CD4-positive, alpha-beta T cell treated with Interleukin-6 for 4 hours (primary cell): ENCODE data around the gene TRHDE.

Experiments
- DNase-seq: peaks from one replicate; pipeline ENCODE4 v3.0.0-alpha.2; 2020; ENCODE audit warnings: mixed read lengths

The TRHDE gene

DNA sequence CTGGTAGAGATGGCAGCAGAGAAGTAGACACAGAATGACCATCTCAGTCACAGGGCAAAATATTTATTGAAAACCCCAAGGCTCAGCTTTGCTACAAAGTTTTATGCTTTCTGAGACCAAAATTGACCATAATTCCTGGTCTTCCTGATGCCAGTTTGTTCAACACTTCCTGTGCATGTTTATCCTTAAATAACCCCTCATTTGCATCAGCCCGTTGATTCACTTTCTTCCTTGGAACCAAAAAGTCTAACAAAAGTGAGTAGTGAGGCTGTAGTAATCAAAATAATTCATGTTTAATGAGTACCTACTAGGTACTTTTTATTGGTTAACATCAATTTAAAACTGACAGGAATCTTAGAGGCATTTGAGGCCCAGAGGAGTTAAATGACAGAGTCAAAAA, 51.7 kb downstream of the TRHDE start:
- no peak for DNase-seq

DNA sequence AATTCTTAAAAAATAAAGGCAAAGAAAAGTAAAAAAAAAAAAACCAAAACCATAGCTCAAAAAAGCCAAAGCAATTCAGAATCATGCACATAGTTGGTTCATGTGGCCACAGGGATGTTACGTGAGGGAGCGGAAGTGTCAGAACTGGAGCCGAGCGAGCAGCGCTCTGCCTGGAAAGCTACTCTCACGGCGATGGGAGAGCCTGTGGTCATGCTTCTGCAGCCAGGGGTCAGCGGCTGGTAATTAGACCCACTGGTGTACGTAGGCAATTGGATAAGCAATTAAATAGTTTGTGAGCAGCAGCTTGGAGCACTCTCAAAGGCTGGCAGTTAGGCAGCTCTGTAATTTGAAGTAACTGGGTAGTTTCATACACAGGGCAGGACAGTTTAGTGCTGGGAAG, 58.1 kb downstream of the TRHDE start:
- no peak for DNase-seq

DNA sequence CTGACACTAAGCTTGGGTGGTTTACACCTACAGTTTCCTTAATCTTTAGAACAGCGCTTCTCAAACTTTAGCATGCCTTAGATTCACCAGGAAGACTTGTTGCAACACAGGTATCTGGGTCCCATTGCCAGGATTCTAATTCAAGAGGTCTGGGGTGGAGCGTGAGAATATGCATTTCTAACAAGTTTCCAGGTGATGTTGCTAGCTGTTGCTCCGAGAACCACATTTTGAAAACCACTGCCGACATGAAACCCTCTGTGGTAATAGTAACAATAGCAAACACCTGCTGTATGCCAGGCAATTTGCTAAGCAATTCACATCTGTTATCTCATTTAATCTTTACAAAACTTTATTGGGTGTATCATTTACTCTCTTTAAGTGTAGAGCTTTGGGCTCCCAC, 58.6 kb downstream of the TRHDE start:
- no peak for DNase-seq

DNA sequence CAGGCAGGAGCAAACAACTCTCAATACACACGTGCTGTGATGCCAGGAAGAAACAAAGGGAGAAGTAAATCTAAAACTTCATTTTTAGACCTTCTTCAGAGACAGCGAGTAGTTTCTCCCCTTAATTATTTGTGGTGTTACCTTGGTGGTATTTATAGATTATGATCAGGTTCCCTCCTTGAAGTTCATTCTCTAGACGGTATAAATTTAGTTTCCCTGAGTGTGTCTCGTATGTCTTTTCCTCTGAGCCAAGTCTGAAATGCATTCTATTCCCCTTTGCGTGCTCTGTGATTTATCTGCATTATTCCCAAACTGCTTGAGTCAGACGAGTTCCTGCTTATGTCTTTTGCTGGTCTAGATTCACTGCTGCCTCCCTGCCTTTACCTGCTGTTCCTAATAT, 65.2 kb downstream of the TRHDE start:
- DNase-seq: no peak

DNA sequence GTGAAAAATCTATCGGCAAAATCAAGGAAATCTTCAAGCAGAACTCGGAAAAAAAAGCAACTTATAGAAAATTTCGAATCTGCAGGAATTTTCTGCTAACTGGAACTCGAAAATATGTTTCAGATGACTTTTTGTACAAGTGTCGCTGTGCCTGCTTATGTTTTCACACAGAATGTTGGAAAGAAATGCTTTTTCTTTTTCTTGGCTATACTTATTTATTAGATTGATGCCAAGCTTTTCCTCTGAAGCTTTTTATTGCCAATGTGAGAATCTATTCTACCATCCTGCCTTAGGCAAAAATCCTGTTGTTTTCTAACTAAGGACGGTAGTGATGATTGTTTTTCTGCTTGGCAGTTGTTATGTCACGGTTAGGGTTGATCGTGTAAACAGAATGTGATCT, 65.8 kb downstream of the TRHDE start:
- DNase-seq: no peak

DNA sequence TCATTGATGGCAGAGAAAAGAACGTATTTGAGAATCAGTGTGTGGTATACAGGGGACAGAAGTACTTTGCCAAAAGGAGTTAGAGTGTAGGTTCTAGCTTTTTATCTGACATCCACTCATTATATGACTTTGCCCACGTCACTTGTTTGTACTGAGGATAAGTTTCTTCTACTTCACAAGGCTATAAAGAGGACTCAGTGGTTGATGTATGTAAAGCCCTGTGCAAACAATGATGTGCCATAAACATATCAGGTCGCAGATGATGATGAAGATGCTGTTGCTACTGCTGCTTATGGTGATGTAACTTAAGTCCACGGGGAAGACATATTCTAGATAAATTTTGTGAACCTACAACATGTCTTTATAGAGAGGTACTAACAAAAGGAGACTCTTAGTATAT, 66.3 kb downstream of the TRHDE start:
- no peak for DNase-seq

DNA sequence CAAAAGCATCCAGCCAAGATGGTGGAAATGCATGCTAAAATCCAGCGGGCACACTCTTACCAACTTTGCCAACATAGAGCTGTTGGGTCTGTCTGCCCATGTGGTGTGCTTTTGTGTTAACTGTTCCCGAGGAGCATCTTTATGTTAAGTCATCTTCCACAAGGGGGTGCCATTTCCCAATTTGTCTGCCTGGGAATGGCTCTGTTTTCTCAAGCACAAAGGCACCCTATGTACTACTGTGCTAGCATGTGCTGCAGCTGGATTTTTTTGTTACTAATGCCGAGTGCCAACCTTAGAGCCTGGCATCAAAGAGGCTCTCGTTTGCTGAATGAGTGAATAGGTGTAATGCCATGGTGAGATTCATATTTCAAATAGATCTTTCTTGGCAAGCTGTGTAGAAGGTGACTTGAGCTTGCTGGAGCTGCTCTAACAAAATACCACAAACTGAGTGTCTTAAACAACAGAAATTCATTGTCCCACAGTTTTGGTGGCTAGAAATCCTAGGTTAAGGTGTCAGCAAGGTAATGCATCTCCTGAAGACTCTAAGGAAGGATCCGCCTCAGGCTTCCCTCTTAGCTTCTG, 74.3 kb downstream of the TRHDE start:
- DNase-seq: no peak

DNA sequence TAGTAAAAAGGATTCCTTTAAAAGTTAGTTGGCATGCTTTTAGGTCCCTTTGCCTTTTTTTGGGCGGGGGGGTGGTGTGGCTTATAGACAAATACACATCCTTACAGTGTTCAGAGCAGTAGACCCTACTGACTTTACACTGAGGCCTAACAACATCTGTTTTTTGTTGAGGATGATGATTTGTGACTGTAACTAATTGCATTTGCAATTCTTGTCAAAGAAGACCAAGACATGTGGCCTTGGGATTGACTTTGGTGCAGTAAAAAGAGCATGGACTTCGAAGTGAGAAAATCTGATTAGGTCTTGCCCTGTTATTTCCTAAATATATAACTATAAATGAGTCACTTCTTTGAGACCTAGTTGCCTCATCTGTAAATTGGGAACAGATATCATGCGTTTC, 77.3 kb downstream of the TRHDE start:
- DNase-seq: no peak

DNA sequence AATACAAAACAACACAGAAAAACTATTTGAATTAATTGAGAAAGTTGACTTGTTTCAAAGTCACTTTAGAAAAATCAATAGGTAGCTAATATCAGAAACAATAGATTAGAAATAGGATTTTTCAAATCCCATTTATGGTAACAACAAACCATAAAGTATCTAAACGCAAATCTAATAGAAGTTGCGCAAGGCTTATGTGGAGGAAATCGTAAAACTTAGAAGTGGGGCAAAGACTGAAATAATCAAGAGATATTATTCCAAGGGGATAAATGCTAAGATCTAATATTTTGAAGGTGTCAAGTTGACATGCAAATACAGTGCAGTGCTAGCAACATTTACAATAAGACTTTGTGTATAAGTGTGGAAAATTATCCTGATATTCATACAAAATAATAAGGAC, 87.2 kb downstream of the TRHDE start:
- DNase-seq: no peak

DNA sequence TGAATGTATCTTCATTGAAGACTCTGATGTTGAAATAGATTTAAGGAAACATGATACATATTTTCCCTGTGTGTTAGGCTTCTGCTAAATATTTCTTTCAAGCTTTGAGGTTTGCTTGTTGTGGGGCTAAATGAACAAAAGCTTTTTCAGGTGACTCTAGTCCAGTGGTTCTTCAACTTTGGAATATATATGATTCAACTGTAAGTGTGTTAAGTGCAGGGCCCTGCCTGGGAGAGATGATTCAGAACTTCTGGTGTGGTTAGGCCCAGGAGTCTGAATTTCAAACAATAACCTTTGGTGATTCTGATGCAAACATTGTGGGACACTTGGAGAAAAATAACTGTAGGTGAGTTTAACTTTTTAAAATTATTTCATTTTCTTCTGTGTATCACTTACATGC, 93.0 kb downstream of the TRHDE start:
- no peak for DNase-seq

DNA sequence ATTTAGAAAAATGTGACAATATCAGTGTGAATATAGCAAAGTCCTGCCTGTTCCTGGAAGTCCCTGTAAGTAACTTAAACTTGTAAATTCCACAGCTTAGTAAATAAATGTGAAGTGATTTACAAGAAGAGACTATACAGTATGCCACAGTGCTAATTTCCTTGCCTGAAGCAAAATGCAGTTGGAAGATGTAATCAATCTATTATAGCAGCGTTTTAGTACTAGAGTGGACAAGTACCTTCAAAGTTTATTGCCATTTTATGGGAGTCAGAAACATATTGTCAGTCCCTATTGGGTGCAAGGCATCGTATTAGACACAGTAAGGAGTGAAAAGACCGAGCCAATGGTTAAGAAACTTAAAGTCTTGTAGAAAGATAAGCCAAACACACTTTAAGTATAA, 94.1 kb downstream of the TRHDE start:
- no peak for DNase-seq

DNA sequence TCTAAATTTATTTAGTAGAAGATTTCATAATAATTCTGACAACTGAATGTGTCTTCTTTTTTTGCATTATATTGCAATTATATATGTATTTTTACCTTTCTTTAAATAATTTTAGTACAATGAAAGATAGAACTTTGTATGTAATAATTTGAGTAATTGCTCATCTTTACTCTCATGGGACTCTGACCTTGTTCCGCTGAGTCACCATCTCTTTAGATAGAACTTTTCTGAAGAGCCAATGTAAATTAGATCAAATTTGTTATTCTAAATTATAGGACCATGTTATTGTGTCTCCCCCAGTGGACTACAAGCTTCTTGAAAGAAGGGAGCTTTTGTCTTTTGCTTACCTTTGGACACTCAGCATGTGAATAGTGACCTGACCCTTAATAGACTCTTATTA, 96.1 kb downstream of the TRHDE start:
- DNase-seq: no peak

DNA sequence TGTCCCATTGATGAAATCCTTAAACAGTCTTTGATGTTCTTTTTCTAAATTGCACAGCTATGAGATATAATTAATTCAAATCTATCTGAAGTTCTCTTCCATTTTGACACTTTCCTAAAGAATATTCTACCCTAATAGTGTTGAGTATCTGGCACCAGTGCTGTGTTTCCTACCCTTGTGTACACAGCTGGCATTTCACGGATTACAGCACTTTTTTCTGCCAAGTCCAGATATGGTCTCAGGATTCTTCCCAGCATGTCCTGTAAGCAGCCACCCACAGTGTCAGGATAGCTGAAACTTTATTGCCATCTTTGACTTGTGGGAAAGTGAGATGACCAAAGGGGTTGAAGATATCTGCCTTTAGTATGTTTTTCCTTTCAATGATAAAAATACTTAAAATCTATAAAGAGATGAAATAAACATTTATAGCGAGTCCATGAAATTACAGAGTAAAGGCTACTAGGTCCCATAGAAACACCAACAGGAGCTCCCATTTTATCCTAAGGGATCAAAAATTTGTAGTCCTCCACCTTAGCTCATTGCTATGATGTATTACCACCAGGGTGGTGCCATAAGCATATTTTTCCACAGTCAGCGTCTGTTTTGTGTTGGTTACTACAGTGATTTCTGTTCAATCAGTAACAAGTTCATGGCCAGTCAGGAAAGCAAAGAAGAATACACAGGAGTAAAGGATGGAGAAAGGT, 96.7 kb downstream of the TRHDE start:
- no peak for DNase-seq

DNA sequence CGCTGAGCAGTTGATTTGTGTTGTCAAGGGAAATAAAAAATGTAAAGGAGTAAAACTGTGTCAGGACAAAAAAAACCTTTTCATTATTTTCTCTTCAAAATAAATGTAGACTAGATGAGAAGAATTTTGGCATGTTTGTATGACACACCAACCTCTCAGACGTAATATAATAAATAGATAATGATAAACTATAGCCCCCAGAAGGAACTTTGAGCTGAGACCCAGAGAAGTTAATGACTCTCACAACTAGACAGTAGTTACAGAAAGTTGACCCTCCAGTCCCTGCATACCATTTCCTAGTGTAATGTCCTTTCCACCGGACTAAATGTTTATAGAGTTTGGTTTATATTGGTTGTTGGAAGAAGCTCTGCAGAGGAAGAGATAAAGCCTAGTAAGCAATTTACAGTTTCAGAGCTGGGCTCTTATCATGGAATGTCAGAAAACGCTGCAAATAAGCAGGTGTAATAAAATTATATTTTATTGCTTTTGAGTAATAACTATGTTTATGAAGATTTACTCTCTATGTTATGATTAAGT, 97.3 kb downstream of the TRHDE start:
- no peak for DNase-seq

DNA sequence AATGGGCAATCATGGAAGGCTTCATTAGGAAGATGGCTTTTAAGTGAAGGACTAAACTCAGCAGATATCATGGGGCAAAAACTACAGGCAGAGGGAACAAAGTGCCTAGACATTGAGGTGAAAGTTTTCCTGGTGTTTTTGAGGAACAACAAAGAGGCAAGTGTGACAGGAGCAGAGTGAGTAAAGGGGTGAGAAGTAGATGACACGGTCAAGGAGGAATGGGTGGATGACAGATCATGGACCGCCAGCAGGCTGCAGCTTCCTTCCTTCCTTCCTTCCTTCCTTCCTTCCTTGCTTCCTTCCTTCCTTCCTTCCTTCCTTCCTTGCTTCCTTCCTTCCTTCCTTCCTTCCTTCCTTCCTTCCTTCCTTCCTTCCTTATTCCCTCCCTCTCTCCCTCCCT, 108.3 kb downstream of the TRHDE start:
- no peak for DNase-seq

DNA sequence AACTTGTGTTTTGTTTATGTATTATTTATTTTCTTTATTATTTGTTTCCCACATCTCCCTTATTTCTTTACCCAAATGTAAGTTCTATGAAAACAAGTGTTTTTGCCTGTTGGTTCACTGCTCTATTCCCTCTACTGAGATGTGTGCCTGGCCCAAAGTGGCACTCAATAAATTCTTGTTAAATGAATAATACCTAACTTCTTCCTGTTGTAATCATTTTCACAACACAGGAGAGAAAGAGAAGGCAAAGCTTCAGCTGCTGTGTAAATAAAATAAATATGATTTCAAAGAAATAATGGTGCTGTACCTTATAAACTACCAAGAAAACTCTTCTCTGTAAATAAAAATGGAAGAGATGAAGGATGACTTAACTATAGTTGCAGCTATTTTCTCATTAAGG, 116.2 kb downstream of the TRHDE start:
- DNase-seq: no peak

DNA sequence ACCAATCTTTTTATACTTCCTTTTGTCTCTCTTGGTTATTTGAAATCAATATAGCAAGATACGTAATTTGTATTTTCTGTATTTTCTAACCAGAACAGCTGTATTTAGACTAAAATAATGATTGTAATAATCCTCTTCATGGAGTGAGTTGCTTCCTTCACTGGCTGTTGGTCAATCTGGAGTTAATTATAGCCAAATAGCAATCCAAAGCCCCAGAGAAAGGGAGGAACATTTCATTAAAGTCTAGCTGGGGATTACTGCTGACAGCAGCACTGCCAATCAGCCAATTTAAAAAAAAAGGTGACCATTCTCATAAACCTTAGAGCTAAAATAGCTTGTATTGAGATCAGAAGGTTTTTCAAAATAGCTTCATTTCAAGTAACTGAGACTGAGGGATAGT, 118.0 kb downstream of the TRHDE start:
- DNase-seq: no peak

DNA sequence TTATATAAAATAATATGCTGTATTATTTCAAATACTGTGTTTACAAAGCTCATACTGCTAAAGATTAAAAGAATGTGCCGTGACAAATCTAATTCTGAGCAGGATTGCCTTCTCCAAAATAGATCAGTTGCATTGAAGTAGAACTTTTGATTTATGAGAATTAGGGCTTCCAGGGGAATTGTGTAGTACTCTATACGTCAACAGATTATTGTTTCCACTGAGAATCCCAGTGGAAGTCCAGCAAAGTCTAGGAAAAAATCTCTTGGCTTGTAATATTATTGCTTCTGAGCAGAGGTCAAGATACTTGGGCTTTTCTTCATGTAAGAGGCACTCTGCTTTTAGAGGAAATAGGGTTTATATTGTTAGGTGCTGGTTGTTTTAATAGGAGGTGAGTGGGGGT, 133.9 kb downstream of the TRHDE start:
- DNase-seq: no peak

DNA sequence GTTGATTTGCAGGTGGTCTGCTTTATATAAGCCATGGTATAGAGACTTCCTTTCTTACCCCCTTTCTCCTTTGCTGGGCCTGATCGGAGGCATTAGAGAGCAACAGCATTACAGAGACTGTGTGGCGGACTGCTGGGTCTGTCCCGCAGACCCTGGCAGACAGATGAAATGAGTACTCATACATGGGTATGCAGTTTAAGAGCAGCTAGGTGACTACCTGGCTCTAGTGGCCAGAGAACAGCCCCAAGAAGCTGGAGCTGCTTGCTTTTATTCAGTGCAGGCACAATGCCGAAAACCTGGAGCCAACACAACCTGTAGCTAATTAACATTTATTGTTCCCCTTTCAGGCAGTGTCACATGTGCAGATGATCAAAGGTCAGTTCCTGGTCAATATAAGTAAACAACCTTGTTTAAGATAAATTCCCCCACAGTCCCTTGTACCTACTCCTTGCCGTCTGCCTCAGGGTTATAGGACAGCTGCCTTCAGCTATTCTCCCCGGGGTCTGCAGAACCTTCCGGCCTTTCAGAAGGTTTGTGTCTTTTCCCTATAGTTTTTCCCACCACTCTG, 160.0 kb downstream of the TRHDE start:
- no peak for DNase-seq

DNA sequence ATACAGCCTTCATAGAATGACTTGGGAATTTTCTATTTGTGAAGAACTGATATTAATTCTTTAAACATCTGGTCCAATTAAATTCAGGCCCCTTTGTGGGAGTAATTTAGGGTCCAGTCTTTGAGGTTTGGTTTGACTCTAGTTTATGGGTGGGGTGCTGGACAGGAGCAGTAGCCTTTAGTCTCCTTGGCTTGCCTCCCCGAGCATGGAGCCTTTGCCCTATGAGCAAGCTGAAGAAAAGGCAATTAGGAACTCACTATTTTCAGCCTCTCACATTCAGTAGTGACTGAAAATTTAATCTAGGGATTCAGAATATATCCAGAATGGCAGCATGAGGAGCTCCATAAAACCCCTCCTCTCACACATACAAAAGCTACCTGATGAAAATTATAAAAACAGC, 161.1 kb downstream of the TRHDE start:
- no peak for DNase-seq

DNA sequence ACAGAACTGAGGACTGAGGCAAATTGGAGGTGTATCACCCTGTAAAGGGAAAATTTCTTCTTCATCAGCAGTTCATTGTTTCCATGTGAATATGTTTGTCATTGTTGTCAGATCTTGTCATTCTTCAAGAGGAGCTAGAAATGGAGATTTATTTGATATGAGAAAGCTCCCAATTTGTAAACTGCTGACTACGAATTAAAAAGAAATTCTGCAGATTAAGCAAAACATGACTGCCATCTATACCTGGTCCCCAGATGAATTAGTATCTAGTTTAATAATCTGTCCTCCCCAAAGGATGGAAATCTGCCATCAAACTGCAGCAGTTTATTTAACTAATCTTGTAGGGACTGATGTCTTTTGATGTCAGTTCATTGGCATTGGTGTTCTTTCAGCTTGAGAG, 162.8 kb downstream of the TRHDE start:
- no peak for DNase-seq

DNA sequence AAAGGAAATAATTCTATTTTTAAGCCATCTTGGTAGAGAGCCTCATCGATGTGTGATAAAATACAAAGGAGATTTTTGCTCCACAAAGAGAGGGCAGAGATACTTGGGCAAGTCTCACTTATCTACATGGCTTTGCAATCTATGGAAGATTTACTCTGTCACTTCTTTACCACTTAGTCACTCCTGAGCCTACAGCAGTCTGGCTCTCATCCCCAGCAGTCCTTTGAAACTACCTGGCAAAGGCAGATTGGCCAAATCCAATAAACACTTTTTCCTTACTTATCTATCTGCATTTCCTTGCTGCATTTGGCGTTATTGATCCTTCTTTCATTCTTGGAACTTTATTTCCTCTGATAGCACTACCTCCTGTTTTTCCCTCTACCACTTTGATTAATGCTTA, 170.0 kb downstream of the TRHDE start:
- no peak for DNase-seq

DNA sequence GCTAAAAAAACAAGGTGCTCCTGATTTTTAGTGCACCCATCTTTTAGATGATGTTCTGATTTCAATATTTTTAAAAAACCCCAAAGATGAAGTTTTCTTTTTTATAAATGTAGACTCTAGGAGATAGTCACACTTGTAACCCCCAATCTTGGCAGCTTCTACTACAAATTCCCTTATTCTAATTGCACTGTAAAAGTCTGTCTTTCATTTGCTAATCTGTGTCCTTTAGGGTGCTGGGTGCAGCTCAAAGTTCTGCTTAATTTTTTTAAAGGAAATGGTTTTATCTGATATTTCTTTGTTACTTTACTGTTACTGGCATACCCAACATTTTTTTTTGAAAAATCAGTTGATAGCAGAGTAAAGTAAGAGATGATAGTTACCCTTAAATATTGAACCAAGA, 172.0 kb downstream of the TRHDE start:
- no peak for DNase-seq

DNA sequence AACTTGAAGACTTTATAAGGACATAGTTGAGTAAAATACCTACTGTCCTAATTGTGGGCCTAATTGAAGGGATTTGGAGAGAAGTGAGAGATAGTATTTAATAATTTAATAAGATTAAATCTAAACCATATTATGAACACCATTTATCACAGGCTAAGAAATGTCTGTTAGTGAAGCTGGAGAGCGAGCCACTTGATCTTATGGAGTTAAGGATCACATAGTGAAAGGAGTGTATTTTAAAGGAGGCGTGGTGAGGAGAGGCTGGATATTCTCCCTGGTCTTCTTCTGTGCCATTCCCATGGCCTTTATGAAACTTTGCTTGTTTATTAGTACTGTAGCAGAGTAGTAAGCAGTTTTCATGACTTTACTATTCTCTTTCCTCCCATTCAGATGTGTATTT, 172.4 kb downstream of the TRHDE start:
- DNase-seq: no peak

DNA sequence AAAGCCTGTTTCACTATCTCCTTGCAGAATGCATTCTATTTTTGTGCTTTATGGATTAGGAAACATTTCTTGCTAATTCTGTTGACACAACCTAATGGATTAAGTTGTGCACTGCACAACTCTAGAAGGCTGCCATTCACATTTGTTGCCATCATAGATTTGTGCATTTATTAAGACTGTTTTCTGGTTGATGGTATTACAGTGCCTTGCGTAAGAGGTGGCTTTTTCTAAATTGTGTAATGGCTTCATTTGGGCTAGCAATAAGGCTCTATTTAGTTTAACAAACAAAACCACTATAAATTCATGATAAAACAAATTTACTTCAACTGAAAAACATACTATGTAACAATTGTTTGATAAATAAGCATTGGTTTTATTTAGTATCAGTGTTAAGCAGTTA, 175.9 kb downstream of the TRHDE start:
- no peak for DNase-seq
